Common myeloid progenitor, CD34-positive (primary cell): ENCODE results near the gene SLC13A5.
"Not testable (repeated sequence)": the region's sequence is repeated elsewhere in the genome, so short reads cannot be mapped to it uniquely, and the experiment has no call there.

ENCODE experiments used
- CTCF ChIA-PET: fragments of 350-600 bp; sonication (Branson Sonifier 250); formaldehyde crosslinking; loops from one replicate; lab custom pipeline; 2021; ENCODE audit warnings: antibody characterized with exemption; lab: Charles Lee
- POLR2A ChIA-PET: fragments of 350-600 bp; sonication (Branson Sonifier 250); formaldehyde crosslinking; loops from one replicate; lab custom pipeline; 2021; ENCODE audit warnings: antibody characterized with exemption; lab: Charles Lee
- DNase-seq, 3 donors: peaks; one replicate each; pipeline versions ENCODE4 v3.0.0 to v3.0.0-alpha.2; 2013
- H3K27ac ChIP-seq, 2 experiments: 1 replicate in 1 of 2; 2 replicates in 1 of 2; pipeline ENCODE4 v1.7.0; 2013; ENCODE audit warnings: inconsistent platforms in 2 of 2, low read length in 2 of 2, mild to moderate bottlenecking in 2 of 2, low read depth in 1 of 2, moderate library complexity in 1 of 2; ENCODE audit not compliant: severe bottlenecking in 2 of 2, insufficient read depth in 1 of 2, poor library complexity in 1 of 2
- H3K27me3 ChIP-seq, 5 experiments: replicated peaks in 2 of 5; 1 replicate in 3 of 5; 2 replicates in 2 of 5; pipeline versions ENCODE4 v1.6.1 to v1.7.0; 2013; ENCODE audit warnings: low read length in 4 of 5, mild to moderate bottlenecking in 2 of 5, moderate library complexity in 2 of 5, inconsistent platforms in 1 of 5; ENCODE audit not compliant: insufficient read depth in 5 of 5, control insufficient read depth in 4 of 5
- H3K36me3 ChIP-seq, 4 experiments: 1 replicate in 2 of 4; 2 replicates in 2 of 4; pipeline versions ENCODE4 v1.6.1 to v1.7.0; 2013; ENCODE audit warnings: low read length in 3 of 4, control low read depth in 1 of 4, mild to moderate bottlenecking in 1 of 4; ENCODE audit not compliant: control insufficient read depth in 4 of 4, insufficient read depth in 4 of 4
- H3K4me1 ChIP-seq, 4 experiments: 1 replicate in 3 of 4; 2 replicates in 1 of 4; pipeline versions ENCODE4 v1.6.1 to v1.7.1; 2013; ENCODE audit warnings: low read length in 3 of 4, mild to moderate bottlenecking in 3 of 4, control low read depth in 1 of 4, inconsistent platforms in 1 of 4, moderate library complexity in 1 of 4; ENCODE audit not compliant: control insufficient read depth in 4 of 4, insufficient read depth in 4 of 4; ENCODE audit errors: control extremely low read depth in 1 of 4
- H3K4me3 ChIP-seq, 7 experiments: 1 replicate in 4 of 7; 2 replicates in 3 of 7; pipeline versions ENCODE4 v1.5.1 to v1.7.0; 2013; ENCODE audit warnings: mild to moderate bottlenecking in 7 of 7, low read length in 6 of 7, moderate library complexity in 6 of 7, inconsistent platforms in 2 of 7, low read depth in 2 of 7, control low read depth in 1 of 7; ENCODE audit not compliant: insufficient read depth in 4 of 7, control insufficient read depth in 1 of 7; ENCODE audit errors: extremely low read depth in 1 of 7
- H3K9me3 ChIP-seq, 5 experiments: 1 replicate in 4 of 5; 2 replicates in 1 of 5; pipeline versions ENCODE4 v1.6.1 to v1.7.1; 2013; ENCODE audit warnings: low read length in 4 of 5, mild to moderate bottlenecking in 2 of 5, inconsistent platforms in 1 of 5, low read depth in 1 of 5, moderate library complexity in 1 of 5; ENCODE audit not compliant: control insufficient read depth in 4 of 5, insufficient read depth in 2 of 5; ENCODE audit errors: control extremely low read depth in 1 of 5
- WGBS: methylation state at CpG from one replicate; pipeline ENCODE4 v1.1.5; 2013; ENCODE audit not compliant: insufficient coverage; 5-methylcytosine and 5-hydroxymethylcytosine counted together

Gene SLC13A5

GRCh38 chr17:6698004-6698403 lies 15.2 kb downstream of the SLC13A5 start:
- H3K9me3 ChIP-seq, result no peaks in the 10 kb centered on the region
- no peak overlapping the region for H3K27ac ChIP-seq
- POLR2A ChIA-PET, result no interaction called here
- H3K27me3 ChIP-seq, result peaks cover 0 to 7% (median 6%) of the 10 kb centered on the region in 5 experiments
- H3K36me3 ChIP-seq, result no peaks in the 10 kb centered on the region
- no peak for DNase-seq
- WGBS, result 94% methylated on average over 10 of the region's 11 CpGs
- peaks cover 0 to 3% (median 0%) of the 10 kb centered on the region in 4 experiments for H3K4me1 ChIP-seq
- no peak overlapping the region for H3K4me3 ChIP-seq
- CTCF ChIA-PET, result interaction anchor here (1.0 kb wide), 1 partner anchor 8 kb away, joined by 3 read pairs; no protein-coding TSS in a partner anchor

DNA sequence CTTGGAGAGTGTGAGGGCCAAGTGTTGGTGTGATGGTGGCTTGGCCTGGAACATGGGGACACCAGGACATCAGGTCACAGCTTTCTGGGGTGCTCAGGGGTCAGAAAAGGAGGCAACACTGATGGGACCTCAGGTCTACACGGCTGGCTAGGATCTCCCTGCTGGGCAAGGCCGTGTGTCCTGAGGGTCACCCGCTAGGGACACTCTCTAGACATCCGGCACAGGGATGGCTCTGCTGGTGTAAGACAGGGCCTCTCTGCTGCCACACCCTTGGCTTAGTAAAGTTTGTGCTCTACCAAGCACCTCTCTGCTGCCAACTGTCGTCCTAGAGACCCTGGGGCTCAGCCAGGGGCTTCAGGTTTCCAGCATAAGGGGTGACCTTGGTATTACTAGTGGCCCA lies 16.3 kb downstream of the SLC13A5 start:
- POLR2A ChIA-PET, result no interaction called here
- 95% methylated on average over 5 of the region's 5 CpGs for WGBS
- CTCF ChIA-PET, result interaction anchor here (1.0 kb wide), 1 partner anchor 15 kb away, joined by 3 read pairs; no protein-coding TSS in a partner anchor
- no peaks in the 10 kb centered on the region for H3K9me3 ChIP-seq
- no peak overlapping the region for H3K4me3 ChIP-seq
- DNase-seq, result no peak
- peaks cover 0 to under 1% (median 0%) of the 10 kb centered on the region in 4 experiments for H3K4me1 ChIP-seq
- H3K36me3 ChIP-seq, result no peaks in the 10 kb centered on the region
- no peak overlapping the region for H3K27ac ChIP-seq
- peaks cover 0 to 11% (median 6%) of the 10 kb centered on the region in 5 experiments for H3K27me3 ChIP-seq

DNA sequence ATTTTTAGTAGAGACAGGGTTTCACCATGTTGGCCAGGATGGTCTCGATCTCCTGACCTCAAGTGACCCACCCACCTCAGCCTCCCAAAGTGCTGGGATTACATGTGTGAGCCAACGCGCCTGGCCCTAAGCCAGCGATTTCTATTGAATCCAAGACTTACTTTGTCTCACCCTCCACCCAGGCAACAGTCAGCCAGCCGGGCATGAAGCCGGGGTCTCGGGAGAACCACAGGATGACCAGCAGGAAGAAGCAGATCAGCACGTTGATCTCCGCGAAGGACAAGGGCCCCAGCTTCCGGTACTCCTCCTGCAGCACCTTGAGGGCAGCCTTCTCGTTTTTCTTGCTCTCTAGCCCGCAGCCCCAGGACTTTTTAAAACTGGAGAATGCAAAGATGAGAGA lies 17.6 kb downstream of the SLC13A5 start:
- H3K36me3 ChIP-seq, result no peaks in the 10 kb centered on the region
- H3K4me3 ChIP-seq, result no peak overlapping the region
- no peaks in the 10 kb centered on the region for H3K9me3 ChIP-seq
- H3K27me3 ChIP-seq, result peaks cover 0 to 14% (median 6%) of the 10 kb centered on the region in 5 experiments
- POLR2A ChIA-PET, result no interaction called here
- DNase-seq, result no peak
- 97% methylated on average over 9 of the region's 13 CpGs for WGBS
- H3K4me1 ChIP-seq, result no peaks in the 10 kb centered on the region
- CTCF ChIA-PET, result no interaction called here
- H3K27ac ChIP-seq, result no peak overlapping the region

DNA sequence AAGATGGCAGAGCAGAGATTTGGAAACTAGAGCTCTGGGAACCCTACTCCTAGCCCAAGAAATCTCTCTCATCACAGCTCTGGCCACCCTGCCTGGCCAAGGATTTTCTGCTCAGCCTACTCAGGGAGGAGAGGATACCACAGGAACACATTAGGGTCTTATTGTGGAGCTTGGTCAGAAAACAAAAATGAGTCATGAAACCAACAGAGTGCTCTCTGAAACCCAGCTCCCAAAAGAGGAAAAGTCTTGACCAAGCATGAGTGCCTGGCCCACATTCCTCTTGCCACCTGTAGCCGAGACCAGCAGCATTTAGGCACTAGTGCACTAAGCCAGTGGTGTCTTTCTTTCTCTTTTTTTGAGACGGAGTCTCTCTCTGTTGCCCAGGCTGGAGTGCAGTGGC lies 18.1 kb downstream of the SLC13A5 start:
- Histone ChIP-seq H3K4me1 (no peaks in the 10 kb centered on the region), H3K36me3 (no peaks in the 10 kb centered on the region), H3K27ac (no peak overlapping the region), H3K4me3 (no peak overlapping the region), H3K27me3 (peaks cover 0 to 14% (median 6%) of the 10 kb centered on the region in 5 experiments), H3K9me3 (no peaks in the 10 kb centered on the region)
- WGBS, result 94% methylated on average over 2 of the region's 2 CpGs
- CTCF ChIA-PET, result no interaction called here
- no peak for DNase-seq
- POLR2A ChIA-PET, result no interaction called here

GRCh38 chr17:6691958-6692357 lies 21.2 kb downstream of the SLC13A5 start:
- H3K4me1 ChIP-seq, POLR2A ChIA-PET, H3K36me3 ChIP-seq, DNase-seq, H3K9me3 ChIP-seq, H3K27ac ChIP-seq, H3K4me3 ChIP-seq: not testable (repeated sequence)
- 76% methylated on average over 6 of the region's 6 CpGs for WGBS
- CTCF ChIA-PET, result interaction anchor here (0.6 kb wide), 1 partner anchor 370 kb away, joined by 6 read pairs; no protein-coding TSS in a partner anchor
- peaks cover 0 to 14% (median 6%) of the 10 kb centered on the region in 5 experiments for H3K27me3 ChIP-seq

- no peak for DNase-seq
- POLR2A ChIA-PET, result interaction anchor here (0.6 kb wide), 1 partner anchor 37 kb away, joined by 3 read pairs; no protein-coding TSS in a partner anchor
- H3K27me3 ChIP-seq, result peaks cover 0 to 16% (median 5%) of the 10 kb centered on the region in 5 experiments
- H3K4me3 ChIP-seq, result no peak overlapping the region
- no peaks in the 10 kb centered on the region for H3K4me1 ChIP-seq
- no peaks in the 10 kb centered on the region for H3K9me3 ChIP-seq
- 81% methylated on average over 3 of the region's 3 CpGs for WGBS
- no peaks in the 10 kb centered on the region for H3K36me3 ChIP-seq
- CTCF ChIA-PET, result interaction anchor here (0.6 kb wide), 1 partner anchor 371 kb away, joined by 6 read pairs; no protein-coding TSS in a partner anchor
- no peak overlapping the region for H3K27ac ChIP-seq
These were observed 21.6 kb downstream of the SLC13A5 start for GRCh38 chr17:6691546-6691945.

DNA sequence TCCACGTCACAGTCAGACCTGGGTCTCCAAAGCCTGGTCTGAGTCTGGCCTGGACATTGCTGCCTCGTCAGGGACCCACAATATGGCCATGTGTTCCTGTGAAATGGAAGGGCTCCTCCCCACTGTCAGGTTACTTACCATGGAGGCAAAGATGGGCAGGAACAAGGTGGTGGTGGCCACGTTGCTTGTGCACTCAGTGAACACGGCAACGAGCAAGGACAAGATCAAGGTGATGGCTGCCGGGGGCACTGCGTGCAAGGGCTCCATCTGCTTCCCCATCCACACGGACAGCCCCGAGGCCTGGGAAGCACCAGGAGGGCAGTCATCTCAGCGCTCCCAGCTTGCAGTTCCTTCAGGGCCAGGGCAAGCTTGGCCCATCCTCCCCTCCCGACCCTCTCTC lies 22.5 kb downstream of the SLC13A5 start:
- CTCF ChIA-PET, result no interaction called here
- WGBS, result 91% methylated on average over 10 of the region's 11 CpGs
- no peak for DNase-seq

More for the DNA sequence above, 22.5 kb downstream of the SLC13A5 start:
- no peaks in the 10 kb centered on the region for H3K9me3 ChIP-seq
- no peaks in the 10 kb centered on the region for H3K4me1 ChIP-seq
- H3K4me3 ChIP-seq, result no peak overlapping the region
- H3K27me3 ChIP-seq, result peaks cover 0 to 15% (median 7%) of the 10 kb centered on the region in 5 experiments
- POLR2A ChIA-PET, result no interaction called here
- H3K27ac ChIP-seq, result no peak overlapping the region
- H3K36me3 ChIP-seq, result no peaks in the 10 kb centered on the region
